ENCODE results near the gene PTPRN2.
"Not testable (repeated sequence)": the region's sequence is repeated elsewhere in the genome, so short reads cannot be mapped to it uniquely, and the experiment has no call there.

Gene PTPRN2

GRCh38 chr7:157596881-157597280 is 990.7 kb downstream of the PTPRN2 start:
- DNase-seq, result no peak

GRCh38 chr7:157596471-157596870 is 991.2 kb downstream of the PTPRN2 start:
- no peak for DNase-seq

- no peak for DNase-seq
Observed at GRCh38 chr7:157596026-157596425, 991.6 kb downstream of the PTPRN2 start.

- no peak for DNase-seq
Observed at GRCh38 chr7:157595086-157595855, 992.4 kb downstream of the PTPRN2 start.

GRCh38 chr7:157594306-157594705 is 993.3 kb downstream of the PTPRN2 start:
- no peak for DNase-seq

GRCh38 chr7:157593541-157593940 is 994.1 kb downstream of the PTPRN2 start:
- DNase-seq, result no peak

GRCh38 chr7:157592636-157593320 is 994.8 kb downstream of the PTPRN2 start:
- DNase-seq, result not testable (repeated sequence)

- no peak for DNase-seq
Observed at GRCh38 chr7:157590526-157590925, 997.1 kb downstream of the PTPRN2 start.

GRCh38 chr7:157589680-157590079 is 997.9 kb downstream of the PTPRN2 start:
- DNase-seq, result no peak

- no peak for DNase-seq
Observed at GRCh38 chr7:157587805-157588560, 999.6 kb downstream of the PTPRN2 start.

- no peak for DNase-seq
Observed at GRCh38 chr7:157587051-157587804, 1000.4 kb downstream of the PTPRN2 start.

- no peak for DNase-seq
Observed at GRCh38 chr7:157586426-157586955, 1001.1 kb downstream of the PTPRN2 start.

- no peak for DNase-seq
Observed at GRCh38 chr7:157585113-157585861, 1002.3 kb downstream of the PTPRN2 start.

GRCh38 chr7:157584420-157584819 is 1003.2 kb downstream of the PTPRN2 start:
- no peak for DNase-seq

- no peak for DNase-seq
Observed at GRCh38 chr7:157581740-157582139, 1005.9 kb downstream of the PTPRN2 start.

- DNase-seq, result no peak
Observed at GRCh38 chr7:157580324-157580723, 1007.3 kb downstream of the PTPRN2 start.

- DNase-seq, result no peak
Observed at GRCh38 chr7:157579425-157579824, 1008.2 kb downstream of the PTPRN2 start.

GRCh38 chr7:157577796-157578339 is 1009.8 kb downstream of the PTPRN2 start:
- no peak for DNase-seq

- DNase-seq, result no peak
Observed at GRCh38 chr7:157577061-157577460, 1010.6 kb downstream of the PTPRN2 start.

- DNase-seq, result no peak
Observed at GRCh38 chr7:157576415-157576814, 1011.2 kb downstream of the PTPRN2 start.

GRCh38 chr7:157575777-157576176 is 1011.8 kb downstream of the PTPRN2 start:
- DNase-seq, result no peak

Data from right kidney (tissue), 1 donor.